Fibroblast of lung (primary cell): Measurements from ENCODE around the gene LTBP2. TPM values are rescaled to one million over a fixed set of nuclear protein-coding genes. Genes with fewer than 3 reads are reported as not detected.
A peak's percentile ranks its signal among the peaks of the same experiment; 100 is the strongest.

Experiments used
- DNase-seq, 2 donors: peaks; one replicate each; pipeline versions ENCODE4 v3.0.0 to v3.0.0-alpha.2; 2010; ENCODE audit warnings: low read depth in 2 of 2
- H2AFZ ChIP-seq: 2 replicates; pipeline ENCODE4 v1.5.1; 2012; ENCODE audit warnings: low read length, control low read depth, inconsistent platforms
- H3K27ac ChIP-seq: 2 replicates; pipeline ENCODE4 v1.5.1; 2011; ENCODE audit warnings: low read length, control low read depth; ENCODE audit not compliant: insufficient read depth
- H3K27me3 ChIP-seq: 2 replicates; pipeline ENCODE4 v1.5.1; 2011; ENCODE audit warnings: mild to moderate bottlenecking, low read length; ENCODE audit not compliant: control insufficient read depth, insufficient read depth
- H3K36me3 ChIP-seq: 2 replicates; pipeline ENCODE4 v1.5.1; 2011; ENCODE audit warnings: low read length; ENCODE audit not compliant: control insufficient read depth, insufficient read depth
- H3K4me1 ChIP-seq: 2 replicates; pipeline ENCODE4 v1.5.1; 2011; ENCODE audit warnings: low read length; ENCODE audit not compliant: control insufficient read depth, insufficient read depth; ENCODE audit errors: extremely low read depth
- H3K4me2 ChIP-seq: 2 replicates; pipeline ENCODE4 v1.5.1; 2011; ENCODE audit warnings: low read length, control low read depth; ENCODE audit not compliant: insufficient read depth; ENCODE audit errors: extremely low read depth
- H3K4me3 ChIP-seq, 4 experiments: fragments of 200-600 bp in 1 of 4; sonication (generic) in 1 of 4; replicated peaks in 1 of 4; 2 replicates each; pipeline ENCODE4 v1.5.1; 2011 to 2016; ENCODE audit warnings: low read length in 4 of 4, low read depth in 3 of 4, mild to moderate bottlenecking in 3 of 4, control low read depth in 2 of 4, inconsistent platforms in 1 of 4, mixed read lengths in 1 of 4; ENCODE audit not compliant: insufficient read depth in 1 of 4; ENCODE audit errors: control extremely low read depth in 1 of 4
- H3K79me2 ChIP-seq: 2 replicates; pipeline ENCODE4 v1.5.1; 2012; ENCODE audit warnings: mild to moderate bottlenecking, low read length, inconsistent platforms; ENCODE audit not compliant: control insufficient read depth, insufficient read depth
- H3K9ac ChIP-seq: 2 replicates; pipeline ENCODE4 v1.5.1; 2011; ENCODE audit warnings: mild to moderate bottlenecking, low read length, control low read depth; ENCODE audit not compliant: insufficient read depth
- H3K9me3 ChIP-seq: 2 replicates; pipeline ENCODE4 v1.5.1; 2012; ENCODE audit warnings: low read depth, low read length; ENCODE audit not compliant: control insufficient read depth, insufficient read depth
- H4K20me1 ChIP-seq: 2 replicates; pipeline ENCODE4 v1.5.1; 2011; ENCODE audit warnings: low read length; ENCODE audit not compliant: control insufficient read depth, insufficient read depth; ENCODE audit errors: extremely low read depth
- EZH2 ChIP-seq: IDR thresholded peaks from 2 replicates; pipeline ENCODE4 v1.5.1; 2012; ENCODE audit warnings: low read length, control low read depth, mild to moderate bottlenecking; ENCODE audit errors: missing control alignments
- polyA plus RNA-seq, 2 donors: library from polyadenylated mRNA; depleted of rRNA in 1 of 2; stranded (reverse) in 1 of 2; unstranded in 1 of 2; fragments of >200 nt; gene quantifications; 2 replicates each; pipeline ENCODE4 v1.2.1, GENCODE V29; 2011 to 2012; ENCODE audit warnings: missing spikeins in 1 of 2
- total RNA-seq: library from RNA; depleted of rRNA; stranded (reverse); fragments of >200 nt; gene quantifications from 2 replicates; pipeline ENCODE4 v1.2.1, GENCODE V29; 2014
- TF ChIP-seq, protein P1 (sequence below), 2 donors: IDR thresholded peaks in 1 of 2; conservative IDR thresholded peaks in 1 of 2; 1 replicate in 1 of 2; 2 replicates in 1 of 2; pipeline ENCODE4 v1.5.1; 2011 to 2012; ENCODE audit warnings: low read length in 2 of 2, control low read depth in 1 of 2, inconsistent platforms in 1 of 2, low read depth in 1 of 2, mild to moderate bottlenecking in 1 of 2

LTBP2 gene
- total and polyA plus RNA-seq, 2 donors (not counting 1 experiment from before 2014, with no cell fraction given), result 108 to 514 TPM

DNA sequence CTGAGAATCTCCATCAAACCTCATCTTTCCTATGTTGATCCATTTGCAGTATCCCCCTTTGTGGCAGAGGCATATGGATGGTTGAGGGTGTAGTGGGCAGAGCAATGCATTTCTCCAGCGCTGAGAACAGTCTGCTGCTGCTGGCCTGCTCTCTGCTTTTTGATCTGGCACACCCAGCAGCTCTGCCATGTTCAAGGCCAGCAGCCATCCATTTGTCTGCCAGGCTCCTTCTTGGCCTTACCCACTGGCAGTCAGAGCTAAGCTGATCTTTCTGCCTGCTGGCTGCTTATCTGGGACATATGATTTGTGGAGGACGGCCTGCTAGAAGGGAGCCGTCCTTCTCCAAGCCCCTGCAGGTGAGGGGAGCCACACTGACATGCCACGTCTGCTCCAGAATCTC lies 135.9 kb downstream of the LTBP2 start:
- peaks cover 2% of the 10 kb centered on the region for H3K4me1 ChIP-seq
- DNase-seq, result no peak
- TF ChIP-seq EZH2, result no peak
- TF ChIP-seq, protein P1, sequence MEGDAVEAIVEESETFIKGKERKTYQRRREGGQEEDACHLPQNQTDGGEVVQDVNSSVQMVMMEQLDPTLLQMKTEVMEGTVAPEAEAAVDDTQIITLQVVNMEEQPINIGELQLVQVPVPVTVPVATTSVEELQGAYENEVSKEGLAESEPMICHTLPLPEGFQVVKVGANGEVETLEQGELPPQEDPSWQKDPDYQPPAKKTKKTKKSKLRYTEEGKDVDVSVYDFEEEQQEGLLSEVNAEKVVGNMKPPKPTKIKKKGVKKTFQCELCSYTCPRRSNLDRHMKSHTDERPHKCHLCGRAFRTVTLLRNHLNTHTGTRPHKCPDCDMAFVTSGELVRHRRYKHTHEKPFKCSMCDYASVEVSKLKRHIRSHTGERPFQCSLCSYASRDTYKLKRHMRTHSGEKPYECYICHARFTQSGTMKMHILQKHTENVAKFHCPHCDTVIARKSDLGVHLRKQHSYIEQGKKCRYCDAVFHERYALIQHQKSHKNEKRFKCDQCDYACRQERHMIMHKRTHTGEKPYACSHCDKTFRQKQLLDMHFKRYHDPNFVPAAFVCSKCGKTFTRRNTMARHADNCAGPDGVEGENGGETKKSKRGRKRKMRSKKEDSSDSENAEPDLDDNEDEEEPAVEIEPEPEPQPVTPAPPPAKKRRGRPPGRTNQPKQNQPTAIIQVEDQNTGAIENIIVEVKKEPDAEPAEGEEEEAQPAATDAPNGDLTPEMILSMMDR (conservative IDR thresholded peaks at IDR 0.05 in 1 of 2, IDR thresholded peaks at IDR 0.05 in 1 of 2; ENCODE audit: low read depth in 1 of 2, low read length in 2 of 2), result no peak
- H3K36me3 ChIP-seq, result peaks cover 1% of the 10 kb centered on the region
- no peak overlapping the region for H2AFZ ChIP-seq
- H3K9ac ChIP-seq, result no peak overlapping the region
- H3K79me2 ChIP-seq, result no peaks in the 10 kb centered on the region
- no peaks in the 10 kb centered on the region for H3K27me3 ChIP-seq
- H4K20me1 ChIP-seq, result no peaks in the 10 kb centered on the region
- no peak overlapping the region for H3K27ac ChIP-seq
- no peak overlapping the region for H3K4me3 ChIP-seq
- H3K9me3 ChIP-seq, result no peaks in the 10 kb centered on the region
- no peak overlapping the region for H3K4me2 ChIP-seq

DNA sequence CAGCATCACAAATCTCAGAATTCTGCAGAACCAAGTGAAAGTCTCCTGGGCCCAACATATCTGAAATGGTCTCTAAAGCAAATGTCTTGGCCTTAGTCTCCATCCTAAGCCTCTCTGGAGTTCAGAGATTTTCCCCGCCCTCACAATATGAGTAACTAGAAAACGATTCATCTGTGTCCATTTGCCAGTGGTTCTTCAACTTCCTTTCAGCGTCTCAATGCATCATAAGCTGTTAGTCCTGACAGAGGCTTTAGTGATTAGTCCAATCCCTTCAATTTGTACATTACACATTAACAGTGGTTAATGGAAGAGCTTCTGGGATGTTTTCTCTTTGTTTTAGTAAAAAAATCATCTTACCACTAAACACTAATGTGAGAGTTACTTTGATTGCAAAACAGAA lies 136.4 kb downstream of the LTBP2 start:
- Histone ChIP-seq H3K27ac (no peak overlapping the region), H3K4me3 (no peak overlapping the region), H3K79me2 (no peaks in the 10 kb centered on the region), H2AFZ (no peak overlapping the region), H3K4me2 (no peak overlapping the region), H3K4me1 (peaks cover 2% of the 10 kb centered on the region), H4K20me1 (no peaks in the 10 kb centered on the region), H3K9me3 (no peaks in the 10 kb centered on the region), H3K9ac (no peak overlapping the region), H3K27me3 (no peaks in the 10 kb centered on the region), H3K36me3 (peaks cover 1% of the 10 kb centered on the region)
- DNase-seq, result peak; percentile 15 to 80
- TF ChIP-seq, protein P1 (conservative IDR thresholded peaks at IDR 0.05 in 1 of 2, IDR thresholded peaks at IDR 0.05 in 1 of 2; ENCODE audit: low read depth in 1 of 2, low read length in 2 of 2), result no peak
- no peak for TF ChIP-seq EZH2

DNA sequence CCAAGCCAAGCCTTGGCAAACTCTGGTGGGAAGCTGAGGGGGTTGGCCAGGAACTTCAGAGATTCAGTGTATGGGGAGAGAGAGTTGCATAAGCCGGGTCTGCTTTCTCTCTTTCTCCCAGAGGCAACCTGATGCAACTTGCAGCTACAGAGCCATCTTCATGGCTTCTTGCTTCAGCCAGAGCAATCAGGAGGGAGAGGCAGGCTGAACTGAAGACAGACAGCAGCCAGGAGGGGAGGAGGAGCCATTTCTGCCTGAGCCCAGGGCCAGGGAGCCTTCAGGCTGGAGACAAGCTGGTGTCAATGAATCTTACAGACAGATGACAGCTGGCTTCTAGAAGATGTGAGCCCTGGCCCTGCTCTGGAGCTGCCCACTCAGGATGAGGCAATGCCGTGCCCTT lies 137.7 kb downstream of the LTBP2 start:
- Histone ChIP-seq H3K9me3 (no peaks in the 10 kb centered on the region), H3K4me2 (no peak overlapping the region), H3K36me3 (peaks cover 1% of the 10 kb centered on the region), H4K20me1 (no peaks in the 10 kb centered on the region), H3K4me1 (peaks cover 2% of the 10 kb centered on the region), H3K27ac (no peak overlapping the region), H2AFZ (no peak overlapping the region), H3K9ac (no peak overlapping the region), H3K27me3 (no peaks in the 10 kb centered on the region), H3K79me2 (no peaks in the 10 kb centered on the region), H3K4me3 (no peak overlapping the region)
- TF ChIP-seq, protein P1 (conservative IDR thresholded peaks at IDR 0.05 in 1 of 2, IDR thresholded peaks at IDR 0.05 in 1 of 2; ENCODE audit: low read depth in 1 of 2, low read length in 2 of 2), result no peak
- no peak for TF ChIP-seq EZH2
- no peak for DNase-seq
